HG02970 (cell line): Measurements from ENCODE around the gene ATG4B.

Experiments used
- ATAC-seq: cut with Tn5 transposase; IDR thresholded peaks from one replicate; pipeline ENCODE4 v1.9.1; 2021; ENCODE audit warnings: mild to moderate bottlenecking, moderate library complexity, moderate number of reproducible peaks; ENCODE audit not compliant: unreplicated experiment, low FRiP score

ATG4B gene

DNA sequence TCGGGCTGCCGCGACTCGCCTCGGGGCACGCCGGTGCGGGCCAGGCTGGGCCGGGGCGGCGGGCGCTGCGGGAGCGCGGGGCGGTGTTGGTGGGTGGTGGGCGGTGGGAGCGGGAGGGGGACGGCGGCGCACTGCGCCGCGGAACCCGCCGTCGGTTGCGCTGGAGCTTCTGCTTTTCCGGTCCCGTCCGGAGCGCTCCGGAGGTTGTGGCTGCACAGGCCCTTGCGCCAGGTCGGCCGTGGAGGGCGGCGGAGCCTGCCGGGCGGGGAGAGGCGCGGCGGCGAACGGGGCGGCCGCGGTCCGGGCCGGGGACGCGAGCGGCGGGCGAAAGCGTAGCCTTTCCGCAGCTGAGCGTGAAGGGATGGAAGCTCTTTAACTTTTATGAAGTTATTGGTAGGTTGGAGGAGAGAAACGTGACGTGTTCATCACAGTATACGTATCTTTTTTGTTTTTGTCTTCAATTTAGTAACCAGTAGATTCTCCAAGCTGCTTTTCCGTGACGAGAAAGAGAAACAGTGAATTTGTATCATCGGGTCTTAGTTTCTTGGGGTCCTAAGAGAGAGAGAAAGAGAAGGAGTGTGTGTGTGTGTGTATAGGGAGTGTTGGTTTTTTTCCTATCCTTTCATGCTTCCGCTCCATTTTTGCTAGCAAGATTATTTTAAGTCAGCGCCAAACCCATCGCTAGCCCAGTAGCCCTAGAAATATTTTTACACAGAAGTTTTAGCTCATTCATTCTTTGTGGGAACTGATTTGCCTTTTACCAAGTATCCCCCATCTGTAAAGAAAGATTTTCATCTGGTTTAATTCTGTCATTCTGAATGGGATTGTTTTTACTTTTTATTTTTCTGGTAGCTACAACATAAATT lies 535 bp downstream of the ATG4B start:
- ATAC-seq: peak; percentile 14

DNA sequence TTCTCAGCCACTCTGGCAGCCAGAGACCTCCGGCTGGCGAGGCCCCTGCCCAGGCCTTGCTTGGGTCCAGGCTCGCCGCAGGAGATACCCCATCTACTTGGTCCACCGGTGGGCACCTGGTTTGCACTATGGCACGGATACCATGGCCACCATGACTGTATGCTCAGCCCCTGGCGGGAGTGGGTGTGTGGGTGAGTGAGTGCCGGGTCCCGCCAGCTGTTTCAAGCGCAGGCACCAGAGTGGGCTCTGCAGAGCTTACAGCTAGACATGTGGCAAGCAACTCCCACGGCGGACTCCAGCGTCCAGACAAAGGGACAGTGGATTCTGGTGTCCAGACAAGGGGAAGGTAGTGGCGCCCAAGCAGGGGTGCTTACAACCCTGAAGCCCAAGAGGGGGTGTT lies 1.4 kb downstream of the ATG4B start:
- ATAC-seq: no peak

DNA sequence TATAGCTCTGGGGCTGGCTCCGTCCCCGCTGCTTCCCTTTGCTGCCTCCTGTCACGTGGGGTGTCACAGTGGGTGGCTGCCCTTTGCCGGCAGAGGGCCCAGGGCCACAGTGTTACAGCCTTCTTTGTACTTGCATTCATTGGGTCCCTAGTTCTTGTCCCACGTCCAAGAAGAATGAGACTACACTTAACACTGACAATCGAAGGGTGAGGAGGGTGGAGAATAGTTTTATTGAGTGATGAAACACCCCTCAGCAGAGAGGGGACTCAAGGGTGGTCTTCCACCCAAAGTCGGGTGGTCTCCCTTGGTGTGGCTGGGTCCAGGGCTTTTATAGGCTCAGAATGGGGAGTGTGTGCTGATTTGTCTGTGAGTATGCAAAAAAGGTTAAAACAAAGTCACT lies 1.9 kb downstream of the ATG4B start:
- ATAC-seq: no peak

DNA sequence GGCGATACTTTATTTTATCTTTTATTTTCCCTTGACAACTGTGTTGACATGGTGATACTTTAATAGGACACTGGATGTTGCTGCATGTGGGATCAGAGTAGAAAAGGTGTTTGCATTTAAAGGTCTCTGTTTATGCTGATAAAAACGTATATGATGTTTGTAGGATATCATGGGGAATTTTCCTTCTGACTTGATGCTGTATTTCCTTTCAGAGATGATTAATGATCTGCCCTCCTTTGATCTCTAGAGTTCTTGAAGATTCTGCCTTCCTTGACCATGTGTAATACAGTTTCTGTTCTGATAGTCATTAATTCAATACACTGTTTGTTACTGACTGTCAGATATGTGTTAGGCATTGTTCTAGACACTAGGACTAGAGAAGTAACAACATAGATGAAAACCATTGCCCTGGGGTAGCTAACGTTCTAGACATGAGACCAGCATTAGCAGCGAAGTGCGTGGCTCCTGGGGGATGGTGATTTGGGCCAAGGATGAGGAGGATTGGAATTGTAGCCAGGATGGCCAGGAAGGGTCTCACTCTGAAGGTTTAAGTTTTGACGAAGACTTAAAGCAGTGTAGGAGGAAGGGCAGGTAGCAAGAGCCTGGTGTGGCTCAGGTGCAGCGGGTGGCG lies 2.8 kb downstream of the ATG4B start:
- ATAC-seq: no peak

DNA sequence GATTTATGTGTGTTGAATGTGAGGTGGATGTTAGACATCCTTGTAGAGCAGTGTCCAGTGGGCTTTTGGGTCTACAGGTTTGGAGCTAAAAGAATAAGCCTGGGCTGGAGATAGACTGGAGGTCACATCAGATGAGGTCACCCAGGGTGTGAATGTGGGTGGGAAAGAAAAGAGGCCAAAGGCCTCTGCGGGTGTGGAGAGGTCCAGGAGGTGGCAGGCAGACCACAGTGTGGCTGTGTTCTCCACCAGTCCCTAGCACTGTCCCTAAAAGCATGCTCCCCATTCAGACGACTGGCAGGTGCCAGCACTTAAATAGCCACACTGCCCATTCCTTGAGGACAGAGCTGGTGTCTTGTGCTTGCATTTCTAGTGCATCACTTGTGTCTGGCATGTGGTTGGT lies 4.1 kb downstream of the ATG4B start:
- no peak for ATAC-seq

DNA sequence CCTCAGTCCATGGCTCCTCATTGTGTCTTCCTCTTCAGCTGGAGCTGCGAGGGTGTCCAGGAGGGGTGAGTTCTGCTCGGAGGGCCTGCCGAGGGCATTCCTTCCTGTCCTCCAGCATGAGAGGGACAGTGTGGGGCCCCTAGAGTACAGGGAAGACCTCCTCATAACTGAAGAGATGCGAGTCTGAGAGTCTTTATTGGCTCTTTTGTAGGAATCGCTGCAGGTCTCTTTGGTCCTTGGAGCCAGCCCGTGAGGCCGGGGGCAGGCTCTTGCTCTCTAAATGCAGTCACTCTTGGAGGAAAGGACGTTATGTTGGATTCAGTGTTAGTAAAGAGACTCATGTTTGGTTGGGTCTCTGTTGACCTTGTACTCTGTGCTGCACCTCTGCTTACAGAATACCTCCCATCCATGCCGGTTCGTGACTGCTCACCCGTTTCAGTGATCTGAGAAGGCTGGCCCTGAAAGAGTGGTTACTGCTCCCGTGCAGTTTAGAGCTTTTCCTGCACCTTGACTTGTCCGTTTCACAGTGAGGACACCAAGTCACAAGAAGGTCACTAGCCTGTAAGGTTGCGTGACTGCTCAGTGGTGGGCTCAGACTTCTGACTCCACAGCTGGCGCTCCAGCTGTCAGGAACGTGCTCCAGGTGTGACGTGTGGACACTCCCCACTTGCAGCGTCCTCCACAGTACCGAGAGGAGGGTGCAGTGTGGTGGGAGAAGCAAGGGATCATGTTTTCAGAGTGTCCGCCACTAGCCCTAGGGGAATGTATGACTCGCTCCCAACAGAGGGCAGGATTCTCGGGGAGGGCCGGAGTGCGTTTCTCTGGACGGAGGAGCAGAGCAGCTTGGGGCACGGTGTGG lies 7.8 kb downstream of the ATG4B start:
- ATAC-seq: no peak

DNA sequence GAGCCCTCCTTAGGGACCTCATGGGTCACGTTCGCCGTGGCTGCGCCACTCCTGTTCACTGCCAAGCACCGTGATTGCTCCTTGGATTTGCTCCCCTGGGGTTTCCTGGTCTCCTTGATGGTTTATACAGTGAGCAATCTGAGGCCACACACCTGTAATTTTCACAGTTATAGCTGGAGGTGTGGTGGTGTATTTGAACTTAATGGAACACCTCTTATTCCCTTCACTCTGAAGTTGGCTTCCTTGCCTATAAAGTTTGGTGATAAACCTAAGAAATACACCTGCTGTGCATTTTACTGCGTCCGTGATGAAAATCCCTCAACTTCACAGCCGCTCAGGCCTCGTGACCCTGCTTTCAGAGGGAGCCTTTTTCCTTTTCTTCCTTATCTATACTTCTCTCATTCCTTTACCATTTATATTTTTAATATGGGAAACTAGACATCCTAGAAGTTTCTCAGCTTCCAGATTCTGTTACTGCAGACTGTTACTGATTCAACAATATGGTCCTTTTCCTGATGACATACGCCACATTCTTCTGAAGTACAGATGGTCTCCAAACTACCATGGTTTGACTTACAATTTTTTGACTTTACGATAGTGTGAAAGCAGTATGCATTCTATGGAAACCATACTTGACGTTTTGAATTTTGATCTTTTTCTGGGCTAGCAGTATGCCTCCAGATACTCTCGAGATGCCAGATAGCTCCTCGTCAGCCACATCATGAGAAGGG lies 8.6 kb downstream of the ATG4B start:
- ATAC-seq: no peak

DNA sequence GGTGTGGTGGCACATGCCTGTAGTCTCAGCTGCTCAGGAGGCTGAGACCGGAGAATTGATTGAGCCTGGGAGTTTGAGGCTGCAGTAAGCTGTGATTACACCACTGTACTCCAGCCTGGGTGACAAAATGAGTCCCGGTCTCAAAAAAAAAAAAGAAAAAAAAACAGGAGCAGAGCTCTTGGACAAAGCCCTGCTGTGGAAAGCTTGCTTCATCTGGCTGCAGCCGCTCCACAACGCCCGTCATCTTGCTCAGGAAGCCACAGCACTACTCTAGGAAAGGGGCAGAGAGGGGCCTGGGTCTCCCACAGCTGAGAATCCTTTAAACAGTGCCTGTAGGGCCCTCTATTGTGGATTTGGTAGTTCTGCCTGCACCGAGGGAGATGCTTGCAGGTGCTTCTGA lies 11.0 kb downstream of the ATG4B start:
- ATAC-seq: no peak

DNA sequence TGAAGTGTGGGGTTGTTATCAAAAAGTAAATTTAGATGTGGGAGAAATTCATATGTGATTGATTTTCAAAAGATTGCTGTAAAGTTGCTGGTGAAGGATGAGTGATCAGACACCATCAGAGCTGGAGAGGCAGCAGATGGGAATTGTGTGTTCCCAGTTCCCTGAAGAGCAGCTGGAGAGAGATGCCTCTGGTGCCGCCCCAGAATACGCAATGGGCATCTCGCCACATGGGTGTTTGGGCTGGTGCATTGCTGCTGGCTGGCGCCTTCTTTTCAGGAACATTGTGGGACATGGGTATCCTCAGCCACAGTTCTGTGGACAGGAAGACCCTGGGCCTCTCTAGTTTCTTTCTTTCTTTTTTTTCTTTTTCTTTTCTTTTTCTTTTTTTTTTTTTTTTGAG lies 11.9 kb downstream of the ATG4B start:
- ATAC-seq: no peak

DNA sequence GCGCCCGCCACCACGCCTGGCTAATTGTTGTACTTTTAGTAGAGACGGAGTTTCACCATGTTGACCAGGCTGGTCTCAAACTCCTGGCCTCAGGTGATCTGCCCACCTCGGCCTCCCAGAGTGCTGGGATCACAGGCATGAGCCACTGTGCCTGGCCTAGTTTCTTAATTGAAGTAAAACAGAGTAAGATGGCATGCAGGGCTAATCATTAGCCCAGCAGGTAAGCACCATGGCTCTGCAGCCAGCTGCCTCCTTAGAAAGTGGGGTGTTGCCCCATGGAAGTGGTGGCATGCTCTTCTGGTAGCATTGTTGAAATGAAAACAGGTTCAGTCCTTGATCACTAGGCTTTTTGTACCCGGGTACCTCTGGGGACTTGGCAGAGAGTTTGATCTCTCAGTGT lies 12.4 kb downstream of the ATG4B start:
- no peak for ATAC-seq

DNA sequence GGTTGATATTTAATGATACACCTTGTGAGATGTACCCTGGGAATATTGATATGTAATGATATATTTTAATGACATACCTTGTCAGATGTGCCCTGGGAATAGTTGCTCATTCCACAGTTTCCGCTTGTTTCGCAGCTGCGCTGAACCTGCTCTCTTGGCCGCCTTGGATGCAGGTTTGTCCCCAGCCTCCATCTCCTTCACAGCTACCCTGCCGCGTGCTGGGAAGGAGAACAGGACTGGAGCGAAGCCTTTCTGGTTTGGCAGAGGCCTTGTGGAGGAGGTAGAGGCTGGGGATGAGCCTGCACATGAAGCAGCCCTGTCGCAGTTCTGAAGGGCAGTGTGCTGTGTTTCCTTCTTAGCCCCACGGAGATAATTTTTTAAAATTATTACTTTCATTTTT lies 14.6 kb downstream of the ATG4B start:
- ATAC-seq: no peak

DNA sequence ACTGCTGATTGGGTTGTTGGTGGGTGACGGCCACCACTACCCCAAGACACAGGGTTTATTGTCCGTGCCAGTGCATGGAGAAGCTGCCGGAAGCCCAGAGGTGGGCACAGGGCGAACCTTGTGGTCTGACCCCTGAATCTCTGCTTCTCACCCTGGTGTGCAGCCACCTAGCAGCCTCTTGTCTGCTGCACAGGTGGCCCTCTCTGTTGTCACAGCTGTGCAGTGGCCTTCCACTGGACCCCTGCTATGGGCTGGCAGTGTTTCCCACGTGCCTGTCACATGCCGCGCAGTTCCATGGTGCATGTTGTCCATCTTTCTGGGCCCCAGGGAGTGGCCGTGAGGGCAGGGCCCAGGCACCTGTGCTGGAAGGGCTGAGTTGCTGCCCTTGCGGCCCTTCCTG lies 15.2 kb downstream of the ATG4B start:
- ATAC-seq: no peak

DNA sequence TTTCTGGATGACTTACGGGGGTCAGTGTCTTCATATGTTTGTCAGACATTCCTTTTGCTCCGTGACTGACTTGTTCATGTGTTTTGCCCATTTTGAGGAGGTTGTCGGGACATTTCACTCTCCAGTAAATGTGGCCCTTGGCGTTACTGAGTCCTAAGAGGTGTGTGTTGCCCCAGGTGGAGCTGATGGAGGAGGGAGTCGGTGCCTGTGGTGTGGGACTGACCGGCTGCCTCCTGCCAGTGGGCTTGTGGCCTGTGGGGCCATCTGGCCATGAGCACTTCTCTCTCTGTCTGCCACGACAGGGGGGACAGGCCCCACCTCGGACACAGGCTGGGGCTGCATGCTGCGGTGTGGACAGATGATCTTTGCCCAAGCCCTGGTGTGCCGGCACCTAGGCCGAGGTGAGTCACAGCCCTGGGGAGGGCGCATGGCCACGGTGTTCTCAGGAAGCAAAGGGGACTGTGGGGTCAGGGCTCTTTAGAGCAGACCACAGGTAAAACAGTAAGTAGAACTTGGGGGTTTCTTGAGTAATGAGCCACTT lies 15.8 kb downstream of the ATG4B start:
- ATAC-seq: no peak

DNA sequence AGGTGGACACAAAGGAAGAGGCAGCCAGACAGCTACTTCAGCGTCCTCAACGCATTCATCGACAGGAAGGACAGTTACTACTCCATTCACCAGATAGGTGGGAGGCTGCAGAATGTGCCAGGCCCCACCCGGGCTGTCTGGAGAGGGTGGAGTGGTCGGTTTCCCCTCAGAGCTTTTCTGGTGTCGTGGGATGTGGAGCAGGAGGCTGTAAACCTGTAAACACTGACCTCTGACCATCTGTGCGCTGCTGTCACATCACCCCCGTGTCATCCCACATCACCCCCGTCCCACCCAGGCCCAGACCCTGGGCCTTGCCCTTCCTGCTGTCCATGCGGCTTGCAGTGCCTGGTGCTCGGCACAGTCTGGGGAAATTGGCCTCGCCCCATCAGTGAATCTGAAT lies 17.1 kb downstream of the ATG4B start:
- ATAC-seq: no peak

DNA sequence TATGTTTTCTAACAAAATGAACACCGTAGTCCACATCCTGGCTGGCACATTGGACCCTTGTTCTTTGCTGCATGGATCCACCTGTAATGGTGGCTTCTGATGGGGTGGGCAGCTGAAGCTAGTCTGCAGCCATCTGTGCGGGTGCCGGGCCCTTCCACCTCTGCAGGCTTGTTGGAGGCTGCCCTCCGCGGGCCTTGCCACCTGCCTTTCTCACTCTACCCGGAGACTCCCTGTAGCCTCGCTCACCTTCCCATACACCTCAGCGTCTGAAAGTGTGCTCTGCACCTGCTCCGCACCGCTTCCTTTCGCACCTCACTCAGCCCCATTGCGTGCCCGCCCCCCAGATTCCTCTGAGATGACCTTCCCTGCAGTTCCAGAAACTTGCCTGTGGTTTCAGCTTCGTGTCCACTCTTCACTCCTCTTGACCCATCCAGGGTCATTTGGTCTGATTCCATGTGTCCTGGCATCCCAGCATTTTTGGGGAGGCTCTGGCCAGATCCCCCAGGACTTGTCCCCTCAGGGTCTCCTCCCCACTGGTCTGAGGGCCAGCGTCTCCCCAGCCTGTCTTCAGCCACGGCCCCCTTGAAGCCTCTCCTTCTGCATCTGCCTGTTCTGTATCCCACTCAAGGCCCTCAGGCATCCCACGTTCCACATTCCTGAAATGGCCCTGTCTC lies 18.2 kb downstream of the ATG4B start:
- no peak for ATAC-seq

DNA sequence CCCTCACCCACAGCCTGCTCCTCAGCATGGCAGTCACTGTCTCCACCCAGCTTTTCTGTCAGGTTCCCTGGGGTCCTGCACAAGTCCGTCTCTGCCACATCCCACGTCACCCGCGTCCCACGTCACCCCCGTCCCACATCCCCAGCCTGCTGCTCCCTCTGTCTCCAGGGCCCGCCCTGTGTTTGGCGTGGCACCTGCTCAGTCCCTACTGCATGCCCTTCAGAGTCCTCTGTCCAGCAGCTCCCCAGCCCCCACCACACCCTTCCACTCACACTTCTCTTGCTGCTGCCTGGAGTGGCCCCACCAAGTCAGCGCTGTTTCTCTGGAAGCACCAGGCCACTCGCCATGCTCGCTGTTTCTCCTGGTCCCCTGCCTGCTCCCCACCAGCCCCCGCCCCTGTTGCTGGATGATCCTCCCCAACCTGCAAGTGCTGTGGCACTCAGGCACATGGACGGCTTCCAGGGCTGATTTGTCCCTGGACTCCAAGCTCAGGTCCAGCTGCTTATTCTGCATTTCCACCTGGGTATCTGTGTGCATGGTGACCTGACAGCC lies 18.8 kb downstream of the ATG4B start:
- no peak for ATAC-seq

DNA sequence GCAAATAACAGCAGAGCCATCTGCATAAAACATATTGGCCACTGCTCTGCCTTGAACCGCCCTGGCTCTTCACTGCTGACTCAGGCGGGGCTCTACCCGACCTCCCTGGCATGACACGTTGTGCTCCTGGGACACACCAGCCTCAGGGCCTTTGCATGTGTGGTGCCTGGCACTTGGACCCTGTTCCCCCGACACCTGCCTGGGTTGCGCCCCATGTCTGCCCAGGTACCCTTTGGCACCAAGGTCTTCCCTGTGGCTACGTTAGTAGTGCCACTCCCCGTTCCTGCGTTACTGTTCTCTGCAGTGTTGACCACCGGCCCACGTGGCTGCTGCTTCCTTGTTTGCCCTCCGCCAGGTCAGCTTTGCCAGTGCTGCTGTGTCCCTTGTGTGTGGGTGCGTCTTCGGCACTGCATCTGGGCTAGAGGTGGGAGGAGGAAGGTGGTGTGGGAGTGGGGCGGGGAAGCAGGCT lies 20.3 kb downstream of the ATG4B start:
- no peak for ATAC-seq

DNA sequence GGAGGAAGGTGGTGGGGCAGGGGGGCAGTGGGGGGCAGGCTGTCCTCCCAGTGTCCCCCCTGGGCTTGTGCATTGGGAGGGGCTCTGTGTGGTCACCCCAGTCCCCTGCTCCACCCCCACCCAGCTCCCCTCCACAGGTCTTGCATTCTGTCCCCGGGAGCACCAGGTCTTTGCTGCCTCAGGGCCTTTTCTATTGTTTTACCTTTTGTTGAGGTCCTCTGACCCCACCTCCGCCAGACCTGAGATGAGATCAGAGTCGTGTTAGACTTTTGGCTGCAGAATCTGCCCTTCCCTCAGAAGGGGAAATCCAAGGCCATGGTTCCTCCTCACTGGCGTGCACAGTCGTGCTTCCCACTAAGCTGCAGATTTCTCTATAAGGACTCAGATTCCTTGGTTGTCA lies 20.8 kb downstream of the ATG4B start:
- no peak for ATAC-seq

DNA sequence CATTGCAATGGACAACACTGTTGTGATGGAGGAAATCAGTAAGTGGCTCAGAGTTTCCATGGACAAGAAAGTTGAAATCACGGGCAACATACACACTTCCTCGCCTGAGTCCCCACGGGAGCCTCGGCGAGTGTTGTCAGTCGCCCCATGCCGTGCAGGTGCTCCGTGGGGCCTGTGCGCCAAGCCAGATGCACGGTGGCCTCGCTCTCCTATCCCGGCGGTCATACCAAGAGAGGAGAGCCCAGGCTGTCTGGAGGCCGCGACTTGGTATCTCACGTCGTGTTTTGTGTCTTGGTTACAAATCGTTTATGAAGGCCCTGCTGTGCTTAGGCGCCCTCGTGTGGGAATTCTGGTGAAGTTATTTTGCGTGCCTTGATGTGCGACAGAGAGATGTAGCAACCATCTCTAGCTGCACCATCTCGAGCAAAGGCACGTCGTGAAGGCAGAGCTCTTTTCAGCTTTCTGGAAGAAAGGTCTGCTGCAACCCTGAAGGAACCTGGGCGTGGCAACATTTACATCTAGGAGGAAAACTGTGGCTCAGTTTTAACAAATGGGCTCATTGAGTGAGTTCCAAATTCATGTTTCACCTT lies 21.8 kb downstream of the ATG4B start:
- ATAC-seq: no peak
